HG03139 (cell line): Measurements from ENCODE around the gene STIM2.
"Not testable (repeated sequence)": the region's sequence is repeated elsewhere in the genome, so short reads cannot be mapped to it uniquely, and the experiment has no call there.

Experiments
- ATAC-seq: cut with Tn5 transposase; IDR thresholded peaks from one replicate; pipeline ENCODE4 v1.9.1; 2021; ENCODE audit not compliant: unreplicated experiment

Gene STIM2

DNA sequence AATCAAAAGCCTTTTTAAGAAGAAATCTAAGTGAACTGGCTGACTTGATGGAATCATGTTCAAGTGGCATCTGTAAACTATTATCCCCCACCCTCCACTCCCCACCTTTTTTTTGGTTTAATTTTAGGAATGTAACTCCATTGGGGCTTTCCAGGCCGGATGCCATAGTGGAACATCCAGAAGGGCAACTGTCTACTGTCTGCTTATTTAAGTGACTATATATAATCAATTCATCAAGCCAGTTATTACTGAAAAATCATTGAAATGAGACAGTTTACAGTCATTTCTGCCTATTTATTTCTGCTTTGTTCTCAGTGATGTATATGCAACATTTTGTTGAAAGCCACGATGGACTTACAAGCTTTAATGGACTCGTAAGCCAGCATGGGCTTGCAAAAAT, 162.3 kb downstream of the STIM2 start:
- no peak for ATAC-seq

DNA sequence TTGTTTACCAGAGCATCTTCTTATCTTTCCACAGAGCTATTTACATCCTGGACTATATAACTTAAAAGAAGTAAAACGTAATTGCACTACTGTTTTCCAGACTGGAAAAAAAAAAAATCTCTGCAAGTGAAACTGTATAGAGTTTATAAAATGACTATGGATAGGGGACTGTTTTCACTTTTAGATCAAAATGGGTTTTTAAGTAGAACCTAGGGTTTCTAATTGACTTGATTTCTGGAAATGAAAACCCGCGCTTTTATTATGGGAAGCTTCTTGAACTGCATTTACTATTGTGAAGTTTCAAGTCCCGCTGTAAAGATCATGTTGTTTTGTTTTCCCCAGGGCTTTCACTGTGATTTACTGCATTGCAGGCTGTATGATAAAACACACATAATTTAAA, 162.7 kb downstream of the STIM2 start:
- no peak for ATAC-seq

DNA sequence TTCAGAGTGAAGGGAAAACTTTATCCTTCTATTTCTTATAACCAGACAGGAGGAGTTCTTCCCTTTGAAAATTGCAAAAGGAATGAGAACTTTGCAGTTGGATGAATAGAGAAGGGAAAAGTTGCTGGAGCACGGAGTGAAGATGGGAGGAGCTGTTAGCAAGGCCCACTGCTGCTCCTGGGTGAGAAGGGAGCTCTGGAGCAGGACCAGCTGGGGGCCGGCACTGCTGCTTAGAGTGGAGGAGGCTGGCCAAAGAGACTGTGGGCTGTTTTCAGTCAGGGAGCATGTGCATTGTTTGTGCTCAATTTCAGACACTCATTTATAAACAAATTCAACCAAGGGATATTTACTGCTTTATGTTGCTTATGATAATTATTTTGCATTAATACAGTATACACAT, 164.2 kb downstream of the STIM2 start:
- ATAC-seq = no peak

DNA sequence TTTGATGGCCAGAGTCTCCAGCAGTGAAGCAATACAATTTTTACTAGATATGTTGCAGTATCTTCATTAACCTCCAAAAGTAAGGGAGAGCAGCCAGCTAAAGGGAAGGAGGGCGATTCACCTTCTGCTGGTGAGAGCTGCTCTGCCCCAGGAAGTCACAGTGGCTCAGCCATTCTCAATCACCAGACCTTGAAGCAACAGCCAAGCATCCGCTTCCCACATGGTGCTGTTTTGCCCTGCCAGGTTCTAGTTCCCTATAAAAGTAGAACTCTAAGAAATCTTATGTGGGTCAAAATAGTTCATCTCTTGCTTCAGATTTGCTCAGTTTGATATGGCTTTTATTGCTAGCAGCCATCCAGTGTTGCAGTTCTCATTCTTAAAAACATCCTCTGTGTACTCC, 166.8 kb downstream of the STIM2 start:
- ATAC-seq = no peak

- ATAC-seq = not testable (repeated sequence)
Observed at GRCh38 chr4:27035127-27035526, 174.5 kb downstream of the STIM2 start.

DNA sequence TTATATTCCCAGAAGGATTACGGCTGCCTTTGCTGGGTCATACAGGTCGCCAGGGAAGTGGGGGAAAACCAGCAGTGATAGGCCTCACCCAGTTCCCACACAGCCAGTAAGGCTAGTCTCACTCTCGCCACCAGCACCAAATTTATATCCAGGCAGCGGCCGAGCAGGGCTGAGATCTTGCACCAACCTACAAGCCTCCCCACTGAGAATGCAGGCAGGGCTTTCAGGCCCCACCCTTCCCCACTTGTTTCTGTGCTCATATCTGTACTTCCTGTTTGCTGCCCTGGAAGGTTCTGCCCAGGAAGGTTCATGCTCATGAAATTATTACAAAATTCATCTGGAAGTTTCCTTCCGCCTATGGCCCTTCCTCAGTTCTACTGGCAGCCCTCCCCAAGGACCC, 179.7 kb downstream of the STIM2 start:
- ATAC-seq = no peak

DNA sequence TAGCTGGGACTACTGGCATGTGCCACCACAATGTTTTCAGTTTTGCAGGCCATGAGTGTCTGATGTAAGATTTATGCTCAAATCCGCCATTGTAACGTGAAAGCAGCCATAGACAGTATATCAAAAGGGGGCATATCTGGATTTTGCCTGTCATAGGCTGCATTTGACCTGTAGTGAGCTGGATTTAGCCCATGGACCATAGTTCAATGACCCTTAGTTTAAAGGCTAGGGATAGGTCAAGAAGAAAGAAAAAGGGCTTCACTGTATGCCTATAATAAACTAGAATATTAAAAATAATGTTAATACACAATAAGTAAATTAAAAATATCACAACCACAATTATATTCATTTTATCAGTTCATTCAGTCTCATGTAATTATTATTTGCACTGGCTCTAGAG, 181.8 kb downstream of the STIM2 start:
- ATAC-seq = no peak

- ATAC-seq = no peak
Observed at GRCh38 chr4:27043200-27043599, 182.6 kb downstream of the STIM2 start.

GRCh38 chr4:27046851-27047250, 186.2 kb downstream of the STIM2 start:
- no peak for ATAC-seq

GRCh38 chr4:27048429-27049238, 188.0 kb downstream of the STIM2 start:
- no peak for ATAC-seq

DNA sequence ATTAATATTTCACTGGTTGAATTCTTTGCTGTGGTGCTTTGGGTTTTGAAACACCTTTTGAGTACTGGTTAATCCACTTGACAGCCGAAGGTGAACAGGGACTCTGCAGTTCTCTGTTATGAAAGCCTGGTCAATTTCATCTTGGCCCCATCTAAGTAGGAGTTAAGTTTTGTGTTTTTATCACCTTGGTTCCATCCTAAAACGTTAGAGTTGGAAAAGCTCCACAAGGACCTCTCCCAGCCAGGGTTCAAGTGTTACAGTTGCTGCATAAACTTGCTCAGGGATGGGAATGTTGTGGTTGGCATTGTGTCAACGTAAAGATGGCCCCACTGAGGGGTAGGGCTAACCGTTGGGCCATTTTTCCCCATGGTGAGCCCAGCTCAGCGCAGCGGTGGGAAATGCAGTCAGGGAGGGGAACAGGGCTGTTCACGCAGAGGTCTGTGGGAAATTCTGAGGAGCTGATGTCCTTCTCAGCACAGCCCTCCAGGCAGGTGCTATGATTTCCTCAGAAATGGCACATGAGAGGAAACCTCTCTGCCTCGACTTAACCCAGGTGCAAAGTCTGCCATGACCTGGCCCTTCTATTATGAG, 188.7 kb downstream of the STIM2 start:
- ATAC-seq = no peak

DNA sequence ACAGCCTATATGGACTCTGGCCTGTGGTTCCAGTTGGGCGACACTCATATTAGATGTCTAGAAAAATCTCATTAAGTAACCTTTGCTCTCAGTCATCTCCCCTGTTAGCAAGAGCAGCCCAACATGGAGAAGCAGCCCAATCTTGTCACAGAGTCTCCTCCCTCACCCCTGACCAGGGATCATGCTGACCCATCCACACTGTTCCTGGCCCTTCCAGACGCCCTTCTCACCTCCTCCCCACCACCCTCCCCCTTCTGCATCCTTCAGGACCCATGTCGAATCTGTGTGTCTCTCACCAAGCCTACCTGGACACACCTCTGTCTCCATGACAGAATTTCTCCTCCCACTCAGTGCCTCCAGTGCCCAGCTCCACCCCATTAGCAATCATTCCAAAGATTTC, 190.1 kb downstream of the STIM2 start:
- ATAC-seq = no peak

DNA sequence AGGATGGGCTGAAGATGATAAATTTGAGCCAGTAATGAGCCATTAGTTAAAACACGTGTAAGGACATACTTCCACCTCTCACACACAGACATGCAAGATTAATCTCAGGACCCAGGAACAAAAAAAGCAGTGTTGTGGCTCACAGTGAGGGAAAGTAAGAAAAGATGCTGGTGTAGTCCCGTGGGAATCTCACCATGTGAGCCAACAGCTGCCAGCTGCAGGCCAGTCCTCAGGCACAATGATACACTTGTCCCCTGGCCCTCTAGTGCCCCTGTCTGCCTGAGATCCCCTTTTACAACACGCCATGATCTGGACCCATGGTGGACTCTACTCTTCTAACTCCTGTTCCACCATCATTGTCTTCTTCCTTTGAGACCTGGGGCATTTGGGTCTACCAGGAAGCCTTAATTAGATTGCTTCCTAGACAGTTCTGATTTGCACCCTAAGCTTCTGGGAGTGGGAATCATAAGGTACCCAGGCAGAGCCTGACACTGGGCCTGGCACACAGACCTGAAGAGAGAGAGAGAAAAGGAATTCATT, 194.7 kb downstream of the STIM2 start:
- ATAC-seq = no peak

DNA sequence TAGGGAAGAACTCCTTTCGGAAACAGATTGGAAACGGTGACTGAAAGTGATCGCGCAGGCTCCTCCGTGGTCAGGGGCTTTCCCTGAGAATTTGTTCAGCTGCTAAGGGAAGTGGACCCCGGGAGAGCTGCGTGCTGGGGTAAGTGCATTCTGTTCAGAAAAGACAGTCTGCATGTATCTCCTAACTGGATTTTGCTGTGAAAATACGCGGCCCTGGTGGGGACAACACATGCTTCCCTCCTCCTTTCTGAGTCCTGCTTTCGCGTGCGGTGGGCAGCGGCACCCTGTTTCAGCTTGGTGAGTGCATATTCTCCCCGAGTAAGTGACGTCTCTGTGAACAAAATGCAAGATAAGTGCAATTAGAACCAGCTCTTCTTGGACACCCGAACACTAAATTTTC, 195.6 kb downstream of the STIM2 start:
- no peak for ATAC-seq

DNA sequence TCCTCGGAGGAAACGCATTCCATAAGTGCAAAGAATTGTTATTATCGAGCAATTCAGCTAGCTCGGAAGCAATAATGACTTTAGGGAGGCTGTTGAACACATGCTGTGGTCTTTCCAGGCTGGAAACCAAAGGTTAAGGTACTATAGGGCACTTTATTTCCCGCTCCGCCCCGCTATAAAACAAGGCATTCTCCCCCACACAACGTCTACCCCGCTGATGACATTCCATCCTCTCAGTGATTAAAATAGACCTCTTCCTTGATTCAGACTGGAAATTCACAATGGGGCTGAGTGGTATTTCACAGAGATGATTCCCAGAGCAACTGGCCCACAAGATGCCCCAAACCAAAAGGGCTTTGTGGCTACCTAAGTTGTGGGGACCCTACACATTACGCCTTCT, 196.4 kb downstream of the STIM2 start:
- ATAC-seq = no peak

- no peak for ATAC-seq
Observed at GRCh38 chr4:27057662-27058061, 197.0 kb downstream of the STIM2 start.

DNA sequence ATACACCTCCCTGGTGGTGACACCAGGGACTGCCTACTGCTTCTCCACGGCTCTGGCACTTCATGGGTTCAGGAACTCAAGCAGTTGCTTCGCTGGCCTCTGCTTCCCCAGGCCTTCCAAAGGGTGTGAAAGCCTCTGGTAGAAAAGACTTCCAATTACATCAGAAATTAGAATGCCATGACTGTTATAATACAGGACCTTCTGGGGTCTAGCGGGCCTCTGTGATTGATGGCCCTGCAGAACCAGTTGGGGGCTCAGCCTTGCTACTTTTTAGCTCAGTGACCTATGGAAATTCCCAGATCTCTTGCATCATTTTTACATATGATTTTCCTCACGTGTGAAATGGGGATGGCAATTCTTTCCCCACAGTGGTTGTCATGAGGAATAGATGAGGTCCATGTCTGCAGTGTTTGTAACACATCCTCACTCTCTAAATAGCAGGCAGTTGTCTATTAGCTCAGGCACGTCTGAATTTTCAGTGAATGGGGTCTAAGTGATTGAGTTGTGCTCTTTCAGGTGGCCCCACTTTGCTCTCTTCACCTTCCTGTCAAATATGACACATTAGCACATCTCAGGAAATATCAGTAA, 198.3 kb downstream of the STIM2 start:
- ATAC-seq = no peak

DNA sequence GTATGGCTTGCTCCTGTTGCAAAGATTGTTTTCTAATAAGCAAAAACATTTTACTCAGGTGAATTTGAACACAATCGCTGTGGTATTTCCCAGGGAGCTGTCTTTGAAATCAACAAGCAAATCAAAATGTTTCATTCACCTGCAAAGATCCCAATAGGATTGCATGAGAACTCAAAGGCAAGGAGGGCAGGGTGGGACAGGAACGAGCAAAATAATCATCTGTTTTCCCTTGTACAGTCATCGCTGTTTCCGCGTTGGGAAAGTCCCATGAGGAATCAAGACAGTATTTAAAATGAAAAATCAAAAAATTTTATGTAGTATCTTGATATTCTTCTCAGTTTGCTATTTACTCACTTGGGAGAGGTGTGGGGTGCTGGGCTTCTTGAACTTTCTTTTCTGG, 198.8 kb downstream of the STIM2 start:
- ATAC-seq = no peak

DNA sequence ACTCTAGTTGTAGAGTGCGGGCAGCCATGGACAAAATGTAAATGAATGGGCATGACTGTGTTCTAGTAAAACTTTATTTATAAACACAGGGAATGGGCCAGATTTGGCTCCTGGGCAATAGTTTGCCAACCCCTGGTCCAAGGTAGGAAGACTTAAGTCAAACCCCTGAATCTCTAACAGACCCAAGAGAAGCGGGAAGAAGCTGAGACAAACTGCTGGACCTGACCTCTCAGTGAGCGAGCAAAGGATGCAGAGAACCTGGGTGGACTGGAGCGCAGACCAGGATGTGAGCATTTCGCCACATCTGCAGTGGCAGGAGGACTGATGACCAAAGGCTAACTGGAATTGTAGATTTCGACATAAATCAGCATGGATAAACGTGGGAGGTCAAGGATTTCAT, 201.6 kb downstream of the STIM2 start:
- no peak for ATAC-seq

- ATAC-seq = no peak
Observed at GRCh38 chr4:27066591-27066990, 205.9 kb downstream of the STIM2 start.

- ATAC-seq = no peak
Observed at GRCh38 chr4:27068151-27068867, 207.7 kb downstream of the STIM2 start.
